Neural progenitor cell (in vitro differentiated cells): ENCODE measurements around the gene ZNF664. TPM values are rescaled to one million over a fixed set of nuclear protein-coding genes. Genes with fewer than 3 reads are reported as not detected.

Experiments used
- DNase-seq: peaks from one replicate; pipeline ENCODE4 v3.0.0-alpha.2; 2016; ENCODE audit warnings: low spot score
- H2AFZ ChIP-seq: fragments of 200-600 bp; sonication (generic); replicated peaks from 2 replicates; pipeline ENCODE4 v1.6.1; 2016; ENCODE audit warnings: antibody characterized with exemption
- H3F3A ChIP-seq: fragments of 200-600 bp; sonication (generic); 2 replicates; pipeline ENCODE4 v1.6.1; 2016; ENCODE audit warnings: antibody characterized with exemption, low read depth
- H3K27ac ChIP-seq: fragments of 200-600 bp; sonication (generic); 2 replicates; pipeline ENCODE4 v1.5.1; 2016; ENCODE audit warnings: mild to moderate bottlenecking
- H3K27me3 ChIP-seq: fragments of 200-600 bp; sonication (generic); 2 replicates; pipeline ENCODE4 v1.6.1; 2016; ENCODE audit warnings: mild to moderate bottlenecking, moderate library complexity
- H3K36me3 ChIP-seq: fragments of 200-600 bp; sonication (generic); 2 replicates; pipeline ENCODE4 v1.5.1; 2016
- H3K4me1 ChIP-seq: fragments of 200-600 bp; sonication (generic); 2 replicates; pipeline ENCODE4 v1.6.1; 2016; ENCODE audit warnings: mixed run types
- H3K4me2 ChIP-seq: fragments of 200-600 bp; sonication (generic); 2 replicates; pipeline ENCODE4 v1.6.1; 2016
- H3K4me3 ChIP-seq: fragments of 200-600 bp; sonication (generic); 2 replicates; pipeline ENCODE4 v1.5.1; 2016
- H3K79me2 ChIP-seq: fragments of 200-600 bp; sonication (generic); 2 replicates; pipeline ENCODE4 v1.6.1; 2016; ENCODE audit warnings: low read depth
- H3K9ac ChIP-seq: fragments of 200-600 bp; sonication (generic); 2 replicates; pipeline ENCODE4 v1.6.1; 2016
- H3K9me3 ChIP-seq: fragments of 200-600 bp; sonication (generic); 2 replicates; pipeline ENCODE4 v1.5.1; 2016; ENCODE audit warnings: low read depth
- H4K20me1 ChIP-seq: fragments of 200-600 bp; sonication (generic); 2 replicates; pipeline ENCODE4 v1.6.1; 2016; ENCODE audit warnings: low read depth
- H3K27ac Mint-ChIP-seq: 3 replicates; pipeline ENCODE4 v1.8.0; 2021; ENCODE audit warnings: mixed read lengths
- H3K27me3 Mint-ChIP-seq: 2 replicates; pipeline ENCODE4 v1.8.0; 2022; ENCODE audit warnings: low read depth, mild to moderate bottlenecking, inconsistent platforms, moderate library complexity, mixed read lengths; ENCODE audit not compliant: insufficient read depth
- H3K36me3 Mint-ChIP-seq: 3 replicates; pipeline ENCODE4 v1.8.0; 2021; ENCODE audit warnings: mixed read lengths
- H3K4me1 Mint-ChIP-seq: 3 replicates; pipeline ENCODE4 v1.8.0; 2021; ENCODE audit warnings: mixed read lengths
- H3K4me3 Mint-ChIP-seq: 3 replicates; pipeline ENCODE4 v1.8.0; 2021; ENCODE audit warnings: mild to moderate bottlenecking, moderate library complexity, mixed read lengths
- H3K9me3 Mint-ChIP-seq: 3 replicates; pipeline ENCODE4 v1.8.0; 2020; ENCODE audit warnings: mixed read lengths
- CTCF ChIP-seq: fragments of 200-600 bp; sonication (generic); IDR thresholded peaks from 2 replicates; pipeline ENCODE4 v1.5.1; 2017; ENCODE audit warnings: antibody characterized with exemption, mild to moderate bottlenecking
- EZH2 ChIP-seq: fragments of 200-600 bp; sonication (generic); IDR thresholded peaks from 2 replicates; pipeline ENCODE4 v1.6.1; 2017; ENCODE audit warnings: antibody characterized with exemption, mild to moderate bottlenecking, moderate library complexity
- EZH2phosphoT487 ChIP-seq: fragments of 200-600 bp; sonication (generic); IDR thresholded peaks from 2 replicates; pipeline ENCODE4 v1.6.1; 2017; ENCODE audit warnings: antibody characterized with exemption
- total RNA-seq: library from RNA; depleted of rRNA; stranded (reverse); fragments of >200 nt; gene quantifications from 2 replicates; pipeline ENCODE4 v1.2.3, GENCODE V29; 2015; ENCODE audit warnings: low replicate concordance

The ZNF664 gene
- total RNA-seq, 1 donor from 2014 or later = 172 TPM

- Histone ChIP-seq H2AFZ (no peak overlapping the region), H3F3A (no peaks in the 10 kb centered on the region), H3K4me3 (no peak overlapping the region), H4K20me1 (peaks cover 74% of the 10 kb centered on the region), H3K27me3 (no peaks in the 10 kb centered on the region), H3K79me2 (peaks cover 46% of the 10 kb centered on the region), H3K4me2 (no peak overlapping the region), H3K9me3 (no peaks in the 10 kb centered on the region), H3K4me1 (peaks cover 29% of the 10 kb centered on the region), H3K9ac (no peak overlapping the region), H3K27ac (no peak overlapping the region), H3K36me3 (peaks cover 6% of the 10 kb centered on the region)
- no peak for TF ChIP-seq EZH2phosphoT487
- TF ChIP-seq EZH2 = no peak
- TF ChIP-seq CTCF = no peak
- Mint-ChIP-seq H3K9me3 (no peaks in the 10 kb centered on the region), H3K4me3 (no peak overlapping the region), H3K4me1 (peaks cover 35% of the 10 kb centered on the region), H3K27ac (no peak overlapping the region), H3K36me3 (peaks cover 24% of the 10 kb centered on the region), H3K27me3 (no peaks in the 10 kb centered on the region)
- no peak for DNase-seq
These were observed 35.6 kb downstream of the ZNF664 start for GRCh38 chr12:124008595-124008994.

GRCh38 chr12:124009781-124010180 lies 36.8 kb downstream of the ZNF664 start:
- no peak overlapping the region for H3K27ac ChIP-seq
- peaks cover 29% of the 10 kb centered on the region for H3K4me1 ChIP-seq
- H3K4me3 Mint-ChIP-seq = no peak overlapping the region
- H3K27ac Mint-ChIP-seq = no peak overlapping the region
- H3K36me3 Mint-ChIP-seq = peaks cover 29% of the 10 kb centered on the region
- no peaks in the 10 kb centered on the region for H3K9me3 Mint-ChIP-seq
- H3K79me2 ChIP-seq = peaks cover 46% of the 10 kb centered on the region
- H3K27me3 ChIP-seq = no peaks in the 10 kb centered on the region
- no peak overlapping the region for H3K4me3 ChIP-seq
- peaks cover 35% of the 10 kb centered on the region for H3K4me1 Mint-ChIP-seq
- no peaks in the 10 kb centered on the region for H3K27me3 Mint-ChIP-seq
- H3K9ac ChIP-seq = no peak overlapping the region
- peaks cover 64% of the 10 kb centered on the region for H4K20me1 ChIP-seq
- no peak overlapping the region for H3K4me2 ChIP-seq
- no peak overlapping the region for H2AFZ ChIP-seq
- no peaks in the 10 kb centered on the region for H3K9me3 ChIP-seq
- H3F3A ChIP-seq = no peaks in the 10 kb centered on the region
- peaks cover 6% of the 10 kb centered on the region for H3K36me3 ChIP-seq
- no peak for DNase-seq
- no peak for TF ChIP-seq EZH2
- TF ChIP-seq CTCF = no peak

- H2AFZ ChIP-seq = no peak overlapping the region
- peaks cover 29% of the 10 kb centered on the region for H3K4me1 ChIP-seq
- peaks cover 43% of the 10 kb centered on the region for H3K79me2 ChIP-seq
- no peak for DNase-seq
- H3K9me3 ChIP-seq = no peaks in the 10 kb centered on the region
- peaks cover 32% of the 10 kb centered on the region for H3K36me3 Mint-ChIP-seq
- no peak overlapping the region for H3K4me3 ChIP-seq
- H4K20me1 ChIP-seq = peaks cover 56% of the 10 kb centered on the region
- no peaks in the 10 kb centered on the region for H3K27me3 Mint-ChIP-seq
- no peak overlapping the region for H3K4me2 ChIP-seq
- H3K9me3 Mint-ChIP-seq = no peaks in the 10 kb centered on the region
- H3K4me1 Mint-ChIP-seq = peaks cover 32% of the 10 kb centered on the region
- H3F3A ChIP-seq = no peaks in the 10 kb centered on the region
- no peak for TF ChIP-seq EZH2
- H3K4me3 Mint-ChIP-seq = no peak overlapping the region
- H3K27ac Mint-ChIP-seq = peak overlapping the region; percentile 16
- H3K27me3 ChIP-seq = no peaks in the 10 kb centered on the region
- H3K27ac ChIP-seq = no peak overlapping the region
- peaks cover 6% of the 10 kb centered on the region for H3K36me3 ChIP-seq
- no peak overlapping the region for H3K9ac ChIP-seq
These were observed 37.7 kb downstream of the ZNF664 start for GRCh38 chr12:124010687-124011086.

GRCh38 chr12:124011435-124012115 lies 38.6 kb downstream of the ZNF664 start:
- Histone ChIP-seq H3K9ac (no peak overlapping the region), H3K79me2 (peaks cover 34% of the 10 kb centered on the region), H3K4me2 (no peak overlapping the region), H3K9me3 (no peaks in the 10 kb centered on the region), H3K4me1 (peaks cover 21% of the 10 kb centered on the region), H3K27me3 (no peaks in the 10 kb centered on the region), H3K4me3 (no peak overlapping the region), H4K20me1 (peaks cover 47% of the 10 kb centered on the region), H2AFZ (no peak overlapping the region), H3F3A (no peaks in the 10 kb centered on the region), H3K36me3 (peaks cover 6% of the 10 kb centered on the region), H3K27ac (no peak overlapping the region)
- DNase-seq = no peak
- H3K27ac Mint-ChIP-seq = no peak overlapping the region
- peaks cover 30% of the 10 kb centered on the region for H3K36me3 Mint-ChIP-seq
- TF ChIP-seq EZH2phosphoT487 (no peak), EZH2 (no peak), CTCF (no peak)
- H3K9me3 Mint-ChIP-seq = no peaks in the 10 kb centered on the region
- H3K27me3 Mint-ChIP-seq = no peaks in the 10 kb centered on the region
- peaks cover 23% of the 10 kb centered on the region for H3K4me1 Mint-ChIP-seq
- H3K4me3 Mint-ChIP-seq = no peak overlapping the region
